ENCODE data around the gene MAST4.

GRCh38 chr5:66989781-66990180, 393.6 kb downstream of the MAST4 start:
- TF ChIP-seq EZH2 (IDR thresholded peaks at IDR 0.05; ENCODE audit: borderline replicate concordance, insufficient read depth, low read depth, low read length, poor library complexity, severe bottlenecking): no peak
- no peak for TF ChIP-seq CTCF (IDR thresholded peaks at IDR 0.05)

Measured in B cell (primary cell).